ENCODE results near the gene C1orf122.

The C1orf122 gene

GRCh38 chr1:37854406-37854805, 46.8 kb downstream of the C1orf122 start:
- DNase-seq (ENCODE audit: low read depth in 1 of 2, low spot score in 1 of 2), result no peak
- no peak for TF ChIP-seq GABPA (IDR thresholded peaks at IDR 0.05; ENCODE audit: low read depth)
- no peak for TF ChIP-seq SPI1 (IDR thresholded peaks at IDR 0.05; ENCODE audit: borderline replicate concordance, low read depth)
- no peak for TF ChIP-seq REST (IDR thresholded peaks at IDR 0.05; ENCODE audit: insufficient replicate concordance, low read depth)
- TF ChIP-seq CTCF (IDR thresholded peaks at IDR 0.05; ENCODE audit: insufficient read depth, low read length), result no peak
- no peak for TF ChIP-seq POLR2AphosphoS5 (IDR thresholded peaks at IDR 0.05; ENCODE audit: low read depth)
- Histone ChIP-seq H3K27ac (replicated peaks) (no peak overlapping the region), H3K4me3 (replicated peaks; ENCODE audit: insufficient read depth, low read length) (no peak overlapping the region), H3K27me3 (ENCODE audit: insufficient read depth, poor library complexity, severe bottlenecking) (no peaks in the 10 kb centered on the region)
